KMS-11 (cell line): ENCODE measurements around the gene GLIS1.

Source experiments
- H2AFZ ChIP-seq: fragments of 200-600 bp; sonication (generic); 2 replicates; pipeline ENCODE4 v1.6.1; 2016; ENCODE audit warnings: antibody characterized with exemption, mixed run types, low read depth
- H3K27ac ChIP-seq: fragments of 200-600 bp; sonication (generic); 2 replicates; pipeline ENCODE4 v1.6.1; 2016; ENCODE audit warnings: mild to moderate bottlenecking, mixed run types
- H3K27me3 ChIP-seq: fragments of 200-600 bp; sonication (generic); 2 replicates; pipeline ENCODE4 v1.6.1; 2017; ENCODE audit warnings: mild to moderate bottlenecking, low read depth, mixed run types, moderate library complexity; ENCODE audit not compliant: insufficient read depth
- H3K36me3 ChIP-seq: fragments of 200-600 bp; sonication (generic); 2 replicates; pipeline ENCODE4 v1.6.1; 2017; ENCODE audit warnings: mild to moderate bottlenecking, mixed run types; ENCODE audit not compliant: insufficient read depth
- H3K4me1 ChIP-seq: fragments of 200-600 bp; sonication (generic); 2 replicates; pipeline ENCODE4 v1.6.1; 2016; ENCODE audit warnings: mild to moderate bottlenecking, low read depth, mixed run types; ENCODE audit not compliant: poor library complexity, severe bottlenecking
- H3K4me2 ChIP-seq: fragments of 200-600 bp; sonication (generic); 2 replicates; pipeline ENCODE4 v1.7.0; 2016; ENCODE audit warnings: mild to moderate bottlenecking, mixed run types
- H3K4me3 ChIP-seq: fragments of 200-600 bp; sonication (generic); IDR thresholded peaks from 2 replicates; pipeline ENCODE4 v1.6.1; 2017; ENCODE audit warnings: low read depth, low read length, mixed read lengths; ENCODE audit not compliant: insufficient read depth
- H3K79me2 ChIP-seq: fragments of 200-600 bp; sonication (generic); 2 replicates; pipeline ENCODE4 v1.6.1; 2016; ENCODE audit warnings: low read depth, mixed run types; ENCODE audit not compliant: insufficient read depth
- H3K9ac ChIP-seq: fragments of 200-600 bp; sonication (generic); 2 replicates; pipeline ENCODE4 v1.6.1; 2016; ENCODE audit warnings: mild to moderate bottlenecking, mixed run types
- H4K20me1 ChIP-seq: fragments of 200-600 bp; sonication (generic); 2 replicates; pipeline ENCODE4 v1.6.1; 2016; ENCODE audit warnings: mild to moderate bottlenecking, mixed run types; ENCODE audit not compliant: insufficient read depth
- TF ChIP-seq, protein P1 (sequence below): fragments of 200-600 bp; sonication (generic); conservative IDR thresholded peaks from 2 replicates; pipeline ENCODE4 v1.6.1; 2017; ENCODE audit warnings: low read depth, mild to moderate bottlenecking, antibody characterized with exemption, low read length, moderate library complexity, mixed read lengths

GLIS1 gene

GRCh38 chr1:53603431-53603830, 135.5 kb downstream of the GLIS1 start:
- Histone ChIP-seq H4K20me1 (no peaks in the 10 kb centered on the region), H3K4me1 (peaks cover 37% of the 10 kb centered on the region), H2AFZ (no peak overlapping the region), H3K36me3 (no peaks in the 10 kb centered on the region), H3K9ac (no peak overlapping the region), H3K27me3 (no peaks in the 10 kb centered on the region), H3K4me2 (no peak overlapping the region), H3K4me3 (no peak overlapping the region), H3K79me2 (no peaks in the 10 kb centered on the region), H3K27ac (no peak overlapping the region)
- TF ChIP-seq, protein P1, sequence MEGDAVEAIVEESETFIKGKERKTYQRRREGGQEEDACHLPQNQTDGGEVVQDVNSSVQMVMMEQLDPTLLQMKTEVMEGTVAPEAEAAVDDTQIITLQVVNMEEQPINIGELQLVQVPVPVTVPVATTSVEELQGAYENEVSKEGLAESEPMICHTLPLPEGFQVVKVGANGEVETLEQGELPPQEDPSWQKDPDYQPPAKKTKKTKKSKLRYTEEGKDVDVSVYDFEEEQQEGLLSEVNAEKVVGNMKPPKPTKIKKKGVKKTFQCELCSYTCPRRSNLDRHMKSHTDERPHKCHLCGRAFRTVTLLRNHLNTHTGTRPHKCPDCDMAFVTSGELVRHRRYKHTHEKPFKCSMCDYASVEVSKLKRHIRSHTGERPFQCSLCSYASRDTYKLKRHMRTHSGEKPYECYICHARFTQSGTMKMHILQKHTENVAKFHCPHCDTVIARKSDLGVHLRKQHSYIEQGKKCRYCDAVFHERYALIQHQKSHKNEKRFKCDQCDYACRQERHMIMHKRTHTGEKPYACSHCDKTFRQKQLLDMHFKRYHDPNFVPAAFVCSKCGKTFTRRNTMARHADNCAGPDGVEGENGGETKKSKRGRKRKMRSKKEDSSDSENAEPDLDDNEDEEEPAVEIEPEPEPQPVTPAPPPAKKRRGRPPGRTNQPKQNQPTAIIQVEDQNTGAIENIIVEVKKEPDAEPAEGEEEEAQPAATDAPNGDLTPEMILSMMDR: no peak

DNA sequence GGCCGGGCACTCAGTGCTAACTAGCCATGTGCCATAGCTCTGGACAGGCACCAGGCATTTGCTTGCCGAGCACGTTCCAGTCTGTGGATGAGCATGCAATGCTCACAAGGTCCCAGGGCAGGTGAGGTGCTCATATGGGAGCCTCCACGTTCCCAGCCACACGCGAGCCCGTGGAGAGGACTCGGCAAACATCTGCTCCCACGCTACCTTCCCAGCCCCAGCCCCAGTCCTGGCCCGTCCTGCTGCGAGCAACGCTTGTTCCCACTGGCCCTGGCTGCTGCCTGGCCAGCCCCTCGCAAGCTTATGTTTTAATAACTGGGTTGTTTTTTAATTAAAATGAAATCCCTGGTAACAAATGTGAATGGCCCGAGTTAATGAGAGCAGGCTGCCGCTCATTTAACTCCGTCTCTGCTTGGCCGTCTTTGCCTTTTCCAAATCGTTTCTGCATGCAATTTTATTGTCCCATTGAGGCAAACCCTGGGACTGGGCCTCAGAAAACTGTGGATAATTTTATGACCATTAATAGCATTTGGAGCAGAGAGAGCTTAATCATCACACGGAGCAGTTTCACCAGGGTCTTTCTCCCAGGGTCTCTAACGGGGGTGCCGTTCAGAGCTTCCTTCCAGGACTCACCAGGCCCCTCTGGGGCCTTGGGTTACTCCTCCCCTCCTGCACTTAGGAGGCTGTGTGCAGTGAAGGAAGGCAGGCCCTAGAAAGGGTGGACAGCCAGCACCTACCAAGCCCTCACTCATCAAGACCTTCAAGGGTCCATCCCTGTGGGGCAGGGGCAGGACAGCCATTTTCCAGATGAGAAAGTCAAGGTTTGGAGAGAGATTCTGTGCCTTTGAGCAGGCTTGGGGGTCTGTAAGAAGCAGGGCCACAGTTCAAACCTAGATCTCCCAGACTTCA, 136.8 kb downstream of the GLIS1 start:
- TF ChIP-seq, protein P1: no peak
- H3K27me3 ChIP-seq: no peaks in the 10 kb centered on the region
- no peak overlapping the region for H2AFZ ChIP-seq
- H3K4me3 ChIP-seq: no peak overlapping the region
- no peaks in the 10 kb centered on the region for H3K36me3 ChIP-seq
- H3K4me1 ChIP-seq: peaks cover 43% of the 10 kb centered on the region
- no peaks in the 10 kb centered on the region for H4K20me1 ChIP-seq
- H3K79me2 ChIP-seq: no peaks in the 10 kb centered on the region
- H3K9ac ChIP-seq: no peak overlapping the region
- H3K4me2 ChIP-seq: peak overlapping the region; percentile 62; the same call in 1 of the 2 replicates
- no peak overlapping the region for H3K27ac ChIP-seq

DNA sequence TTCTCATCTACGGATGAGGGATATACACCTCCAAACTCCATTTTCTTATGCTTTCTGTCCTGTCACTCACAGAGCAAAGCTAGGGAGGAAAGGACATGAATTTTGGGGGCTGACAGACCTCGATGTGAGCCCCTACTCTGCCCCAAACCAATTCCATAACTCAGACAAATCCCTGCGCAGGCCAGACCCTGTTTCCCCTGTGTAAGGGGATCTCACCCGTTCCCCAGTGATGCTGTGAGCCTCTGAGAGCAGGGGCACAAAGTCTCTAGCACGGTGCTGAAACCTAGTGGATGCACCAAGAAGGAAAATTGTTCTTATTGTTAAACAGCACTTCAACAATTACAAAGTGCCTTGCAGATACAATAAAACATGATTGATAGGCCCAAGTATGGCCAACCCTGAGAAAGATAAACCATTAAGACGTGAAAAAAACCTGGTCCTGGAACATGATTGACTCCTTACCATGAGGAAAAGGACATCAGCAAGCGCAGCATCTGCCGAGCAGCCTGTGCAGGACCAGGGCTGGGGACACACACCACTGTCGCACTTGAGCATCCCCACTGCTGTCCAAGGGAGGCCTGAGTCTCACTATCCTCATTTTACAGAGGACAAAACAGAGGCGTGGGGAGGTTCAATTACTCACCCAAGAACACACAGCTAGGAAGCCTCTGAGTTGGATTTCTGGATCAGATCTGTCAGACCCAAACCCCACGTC, 137.8 kb downstream of the GLIS1 start:
- Histone ChIP-seq H3K4me3 (peak overlapping the region; percentile 69), H4K20me1 (no peaks in the 10 kb centered on the region), H2AFZ (peak overlapping the region; percentile 28; the same call in 1 of the 2 replicates), H3K4me1 (peaks cover 43% of the 10 kb centered on the region), H3K4me2 (peak overlapping the region; percentile 62), H3K36me3 (no peaks in the 10 kb centered on the region), H3K79me2 (no peaks in the 10 kb centered on the region), H3K27ac (peak overlapping the region; percentile 52), H3K27me3 (no peaks in the 10 kb centered on the region), H3K9ac (no peak overlapping the region; the same call in 1 of the 2 replicates)
- TF ChIP-seq, protein P1: no peak

GRCh38 chr1:53600561-53600960, 138.4 kb downstream of the GLIS1 start:
- no peaks in the 10 kb centered on the region for H4K20me1 ChIP-seq
- H2AFZ ChIP-seq: peak overlapping the region; percentile 28; the same call in 1 of the 2 replicates
- no peaks in the 10 kb centered on the region for H3K79me2 ChIP-seq
- H3K9ac ChIP-seq: peak overlapping the region; percentile 4; the same call in 1 of the 2 replicates
- H3K27ac ChIP-seq: peak overlapping the region; percentile 52; the same call in 1 of the 2 replicates
- no peaks in the 10 kb centered on the region for H3K36me3 ChIP-seq
- H3K27me3 ChIP-seq: no peaks in the 10 kb centered on the region
- peak overlapping the region; percentile 76 for H3K4me3 ChIP-seq
- peak overlapping the region; percentile 62 for H3K4me2 ChIP-seq
- peaks cover 43% of the 10 kb centered on the region for H3K4me1 ChIP-seq
- TF ChIP-seq, protein P1: no peak
